GM12878 (cell line): ENCODE measurements around the gene SCD5. TPM values are rescaled to one million over a fixed set of nuclear protein-coding genes. Genes with fewer than 3 reads are reported as not detected.

ENCODE experiments used
- ATAC-seq: fragments of 200-7000 bp; cut with Tn5 transposase; 3 replicates; pipeline ENCODE4 v1.9.1; 2020; ENCODE audit warnings: mild to moderate bottlenecking, moderate library complexity
- BruUV-seq: library from RNA; stranded (reverse); fragments of 400-500 nt; replicated peaks from 2 replicates; lab custom pipeline; 2021; lab: Mats Ljungman, UMichigan
- CTCF ChIA-PET: fragments of 300-600 bp; sonication (Branson Sonifier 250); formaldehyde crosslinking; extraction: SDS; loops from one replicate; lab custom pipeline; 2021; ENCODE audit warnings: inconsistent platforms; lab: Yijun Ruan, JAX
- POLR2A ChIA-PET: fragments of 350-600 bp; formaldehyde crosslinking; extraction: SDS; loops from one replicate; lab custom pipeline; 2021; ENCODE audit warnings: inconsistent platforms; lab: Charles Lee
- RAD21 ChIA-PET: fragments of 300-600 bp; sonication (Branson Sonifier 250); formaldehyde crosslinking; loops from one replicate; lab custom pipeline; 2023; ENCODE audit warnings: antibody characterized with exemption; ENCODE audit not compliant: unreplicated experiment; lab: Charles Lee
- SMC1A ChIA-PET: fragments of 300-600 bp; sonication (Branson Sonifier 250); formaldehyde crosslinking; loops from one replicate; lab custom pipeline; 2023; ENCODE audit not compliant: unreplicated experiment, uncharacterized antibody; lab: Charles Lee
- DNase-seq: peaks from one replicate; pipeline ENCODE4 v3.0.0-alpha.2; 2011; ENCODE audit warnings: low read depth, low spot score
- FAIRE-seq: peaks from 3 replicates; lab custom pipeline; 2011; peaks lifted over from hg19 to GRCh38; lab: Jason Lieb, UNC
- H2AFZ ChIP-seq: 2 replicates; pipeline ENCODE4 v1.6.0; 2011; ENCODE audit warnings: low read depth, low read length, control low read depth; ENCODE audit not compliant: control insufficient read depth
- H3K27ac ChIP-seq: 2 replicates; pipeline ENCODE4 v1.5.1; 2011; ENCODE audit warnings: control low read depth; ENCODE audit not compliant: control insufficient read depth, insufficient read depth
- H3K27me3 ChIP-seq, 2 experiments: replicated peaks in 1 of 2; 2 replicates each; pipeline versions ENCODE4 v1.6.0 to v1.6.1; 2011; ENCODE audit warnings: low read length in 1 of 2; ENCODE audit not compliant: control insufficient read depth in 2 of 2, insufficient read depth in 2 of 2
- H3K36me3 ChIP-seq, 2 experiments: 2 replicates each; pipeline ENCODE4 v1.5.1; 2011; ENCODE audit warnings: low read length in 1 of 2; ENCODE audit not compliant: control insufficient read depth in 2 of 2, insufficient read depth in 2 of 2
- H3K4me1 ChIP-seq: 2 replicates; pipeline ENCODE4 v1.6.1; 2011; ENCODE audit warnings: mild to moderate bottlenecking, low read length, moderate library complexity, mixed read lengths; ENCODE audit not compliant: control insufficient read depth, insufficient read depth
- H3K4me2 ChIP-seq: 2 replicates; pipeline ENCODE4 v1.6.0; 2011; ENCODE audit warnings: control low read depth; ENCODE audit not compliant: control insufficient read depth, insufficient read depth
- H3K4me3 ChIP-seq: fragments of 200-600 bp; sonication (generic); 2 replicates; pipeline ENCODE4 v1.5.1; 2016
- H3K79me2 ChIP-seq: 2 replicates; pipeline ENCODE4 v1.6.0; 2011; ENCODE audit warnings: low read length; ENCODE audit not compliant: control insufficient read depth, insufficient read depth
- H3K9ac ChIP-seq: 2 replicates; pipeline ENCODE4 v1.8.0; 2011; ENCODE audit warnings: low read length, control low read depth, mixed read lengths; ENCODE audit not compliant: control insufficient read depth, insufficient read depth
- H3K9me3 ChIP-seq: replicated peaks from 3 replicates; pipeline ENCODE4 v1.5.1; 2011; ENCODE audit warnings: mild to moderate bottlenecking, low read length; ENCODE audit not compliant: control insufficient read depth, insufficient read depth
- H4K20me1 ChIP-seq: 2 replicates; pipeline ENCODE4 v1.6.0; 2011; ENCODE audit not compliant: control insufficient read depth, insufficient read depth
- BCL3 ChIP-seq: IDR thresholded peaks from 2 replicates; pipeline ENCODE4 v1.6.1; 2011; ENCODE audit warnings: borderline replicate concordance, low read depth, mild to moderate bottlenecking, moderate library complexity, low read length; ENCODE audit not compliant: insufficient read depth, poor library complexity, severe bottlenecking
- CREM ChIP-seq: IDR thresholded peaks from 2 replicates; pipeline ENCODE4 v1.6.1; 2014; ENCODE audit warnings: antibody characterized with exemption, low read depth
- RFX5 ChIP-seq: IDR thresholded peaks from 2 replicates; pipeline ENCODE4 v1.6.1; 2011; ENCODE audit warnings: low read depth, low read length, improper control_type of control experiment
- SIX5 ChIP-seq: IDR thresholded peaks from 2 replicates; pipeline ENCODE4 v1.6.1; 2011; ENCODE audit warnings: mild to moderate bottlenecking, low read depth, low read length, moderate library complexity; ENCODE audit not compliant: severe bottlenecking
- SUZ12 ChIP-seq: fragments of 200-600 bp; sonication (generic); IDR thresholded peaks from one replicate; pipeline ENCODE4 v1.6.1; 2018; ENCODE audit warnings: antibody characterized with exemption, mild to moderate bottlenecking; ENCODE audit not compliant: unreplicated experiment
- WGBS: methylation state at CpG from one replicate; pipeline ENCODE4 v1.1.6; 2016; ENCODE audit warnings: low lambda C conversion rate; ENCODE audit not compliant: insufficient replicate concordance, insufficient coverage; ENCODE audit errors: missing lambda C conversion rate; 5-methylcytosine and 5-hydroxymethylcytosine counted together
- in situ Hi-C: fragments of 300-500 bp; cut with MboI; formaldehyde crosslinking; loops from 9 replicates; pipeline ENCODE4 v1.14.3; 2018; ENCODE audit warnings: mixed read lengths
- intact Hi-C: fragments of 100-400 bp; cut with micrococcal nuclease; formaldehyde crosslinking; loops from one replicate; pipeline ENCODE4 v1.14.2; 2022; ENCODE audit not compliant: unreplicated experiment
- polyA plus RNA-seq, 11 experiments: library from polyadenylated mRNA; depleted of rRNA in 4 of 11; unstranded in 6 of 11; stranded (reverse) in 5 of 11; fragments of >200 nt; fragmentation: Nextera tagmentation in 4 of 11; fragmentation: Illumina TruSeq in 1 of 11; extraction: Ambion mirVana in 4 of 11; extraction: Trizol in 1 of 11; gene quantifications; 1 replicate in 1 of 11; 2 replicates in 10 of 11; pipeline versions ENCODE4 v1.2.1 to v1.2.3, GENCODE V29; 2011 to 2016; ENCODE audit warnings: inconsistent platforms in 2 of 11, missing spikeins in 2 of 11, low read depth in 1 of 11
- total RNA-seq, 4 experiments: library from RNA; depleted of rRNA in 3 of 4; stranded (reverse); fragments of >200 nt in 3 of 4; fragmentation: Illumina TruSeq in 1 of 4; extraction: Trizol in 1 of 4; gene quantifications; 2 replicates each; pipeline versions ENCODE4 v1.2.1 to v1.2.3, GENCODE V29; 2013 to 2021
- TF ChIP-seq, protein P1 (sequence below): fragments of 450-650 bp; IDR thresholded peaks from 2 replicates; pipeline ENCODE4 v1.6.1; 2018; ENCODE audit warnings: borderline replicate concordance, mild to moderate bottlenecking; ENCODE audit not compliant: partially characterized antibody

Gene SCD5
- total and polyA plus RNA-seq, 10 of the 15 experiments (the other 5 are each of a cell fraction or from before 2014, with no cell fraction given), result 2.4 to 15.0 (median 4.2) TPM

- no peak for ATAC-seq
- CTCF ChIA-PET, result no interaction called here
Observed at GRCh38 chr4:82718162-82718940, 80.2 kb downstream of the SCD5 start.

More at GRCh38 chr4:82718162-82718940, 80.2 kb downstream of the SCD5 start:
- POLR2A ChIA-PET, result no interaction called here
- H4K20me1 ChIP-seq, result no peaks in the 10 kb centered on the region
- H3K36me3 ChIP-seq, result no peaks in the 10 kb centered on the region
- in situ Hi-C loops (no loop called here), intact Hi-C loops (no loop called here)
- H3K9me3 ChIP-seq, result no peaks in the 10 kb centered on the region
- no peaks in the 10 kb centered on the region for H3K79me2 ChIP-seq
- no peak for FAIRE-seq
- H3K4me1 ChIP-seq, result no peaks in the 10 kb centered on the region
- no peak overlapping the region for H3K4me3 ChIP-seq
- DNase-seq, result no peak
- RAD21 ChIA-PET, result no interaction called here
- no peak overlapping the region for H2AFZ ChIP-seq
- H3K27ac ChIP-seq, result no peak overlapping the region
- BruUV-seq, result no TSS peak
- WGBS, result 19% methylated on average over 7 of the region's 7 CpGs
- H3K4me2 ChIP-seq, result no peak overlapping the region
- H3K9ac ChIP-seq, result no peak overlapping the region
- SMC1A ChIA-PET, result no interaction called here
- H3K27me3 ChIP-seq, result no peaks in the 10 kb centered on the region
- TF ChIP-seq BCL3 (no peak), SIX5 (no peak), CREM (no peak), RFX5 (no peak), SUZ12 (no peak)
- TF ChIP-seq, protein P1, sequence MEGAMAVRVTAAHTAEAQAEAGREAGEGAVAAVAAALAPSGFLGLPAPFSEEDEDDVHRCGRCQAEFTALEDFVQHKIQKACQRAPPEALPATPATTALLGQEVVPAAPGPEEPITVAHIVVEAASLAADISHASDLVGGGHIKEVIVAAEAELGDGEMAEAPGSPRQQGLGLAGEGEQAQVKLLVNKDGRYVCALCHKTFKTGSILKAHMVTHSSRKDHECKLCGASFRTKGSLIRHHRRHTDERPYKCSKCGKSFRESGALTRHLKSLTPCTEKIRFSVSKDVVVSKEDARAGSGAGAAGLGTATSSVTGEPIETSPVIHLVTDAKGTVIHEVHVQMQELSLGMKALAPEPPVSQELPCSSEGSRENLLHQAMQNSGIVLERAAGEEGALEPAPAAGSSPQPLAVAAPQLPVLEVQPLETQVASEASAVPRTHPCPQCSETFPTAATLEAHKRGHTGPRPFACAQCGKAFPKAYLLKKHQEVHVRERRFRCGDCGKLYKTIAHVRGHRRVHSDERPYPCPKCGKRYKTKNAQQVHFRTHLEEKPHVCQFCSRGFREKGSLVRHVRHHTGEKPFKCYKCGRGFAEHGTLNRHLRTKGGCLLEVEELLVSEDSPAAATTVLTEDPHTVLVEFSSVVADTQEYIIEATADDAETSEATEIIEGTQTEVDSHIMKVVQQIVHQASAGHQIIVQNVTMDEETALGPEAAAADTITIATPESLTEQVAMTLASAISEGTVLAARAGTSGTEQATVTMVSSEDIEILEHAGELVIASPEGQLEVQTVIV, result no peak
